ENCODE results near the gene CFAP77.

Gene CFAP77

GRCh38 chr9:132489536-132489935 lies 79.5 kb downstream of the CFAP77 start (continued):
- TF ChIP-seq TSHZ2 (CRISPR knock-in tag; IDR thresholded peaks at IDR 0.05), result no peak

- no peak for ATAC-seq
- no peak for TF ChIP-seq TCF4 (CRISPR knock-in tag; IDR thresholded peaks at IDR 0.05; ENCODE audit: borderline replicate concordance)
- TF ChIP-seq SNAI2 (CRISPR knock-in tag; IDR thresholded peaks at IDR 0.05), result no peak
- TF ChIP-seq BACH2 (CRISPR knock-in tag; IDR thresholded peaks at IDR 0.05; ENCODE audit: borderline replicate concordance), result no peak
- no peak for TF ChIP-seq POU6F1 (CRISPR knock-in tag; IDR thresholded peaks at IDR 0.05; ENCODE audit: borderline replicate concordance, low read depth)
- no peak for TF ChIP-seq PATZ1 (CRISPR knock-in tag; IDR thresholded peaks at IDR 0.05; ENCODE audit: borderline replicate concordance)
- no peak for TF ChIP-seq OSR1 (CRISPR knock-in tag; IDR thresholded peaks at IDR 0.05)
- no peak for TF ChIP-seq ZNF70 (CRISPR knock-in tag; IDR thresholded peaks at IDR 0.05)
- no peak for TF ChIP-seq TSHZ2 (CRISPR knock-in tag; IDR thresholded peaks at IDR 0.05)
Observed at GRCh38 chr9:132494857-132495256, 84.8 kb downstream of the CFAP77 start.

- no peak for ATAC-seq
- TF ChIP-seq TSHZ2 (CRISPR knock-in tag; IDR thresholded peaks at IDR 0.05) (no peak), ZNF8 (CRISPR knock-in tag; IDR thresholded peaks at IDR 0.05) (no peak), TCF4 (CRISPR knock-in tag; IDR thresholded peaks at IDR 0.05; ENCODE audit: borderline replicate concordance) (no peak), PATZ1 (CRISPR knock-in tag; IDR thresholded peaks at IDR 0.05; ENCODE audit: borderline replicate concordance) (no peak), CREB5 (CRISPR knock-in tag; IDR thresholded peaks at IDR 0.05; ENCODE audit: low read depth) (no peak), RARB (CRISPR knock-in tag; IDR thresholded peaks at IDR 0.05) (no peak), ESRRG (CRISPR knock-in tag; IDR thresholded peaks at IDR 0.05) (no peak)
Observed at GRCh38 chr9:132497731-132498130, 87.7 kb downstream of the CFAP77 start.

Measured in SK-N-SH treated with all-trans-retinoic acid at 6 μM for 48 hours (cell line).